ENCODE data around the gene KCNH2. TPM values are rescaled to one million over a fixed set of nuclear protein-coding genes. Genes with fewer than 3 reads are reported as not detected.

The KCNH2 gene
- total and polyA plus RNA-seq, 4 donors, result 0.43 to 2.0 (median 1.3) TPM

GRCh38 chr7:150994838-150995510 lies 16.9 kb upstream of the KCNH2 start:
- TF ChIP-seq CTCF (IDR thresholded peaks at IDR 0.05; ENCODE audit: control extremely low read depth, extremely low read depth), result no peak
- H3K9ac ChIP-seq (ENCODE audit: insufficient read depth in 1 of 2, low read length in 2 of 2), result no peak overlapping the region
- no peak for ATAC-seq (ENCODE audit: insufficient read depth, low FRiP score)
- peaks cover 0 to 2% (median 0%) of the 10 kb centered on the region in 4 donors for H3K36me3 ChIP-seq (ENCODE audit: control insufficient read depth in 4 of 4, insufficient read depth in 4 of 4, low read length in 4 of 4)
- no peaks in the 10 kb centered on the region for H3K27me3 ChIP-seq (ENCODE audit: control insufficient read depth in 3 of 3, insufficient read depth in 3 of 3, low read length in 2 of 3)
- DNase-seq, result no peak
- H3K4me1 ChIP-seq (ENCODE audit: control insufficient read depth in 5 of 5, insufficient read depth in 5 of 5, low read length in 5 of 5), result peaks cover 0 to 33% (median 10%) of the 10 kb centered on the region in 5 donors
- peak overlapping the region in 1 of 2 donors; percentile 39 for H3K27ac ChIP-seq (ENCODE audit: low read depth in 1 of 2, low read length in 1 of 2)
- 30 to 44% methylated on average over 19 of the region's 19 CpGs for WGBS, 2 donors
- peaks cover 0 to 9% (median 0%) of the 10 kb centered on the region in 4 donors for H3K9me3 ChIP-seq (ENCODE audit: control insufficient read depth in 4 of 4, insufficient read depth in 3 of 4, low read length in 3 of 4)
- H3K4me3 ChIP-seq, result peak overlapping the region; percentile 44

GRCh38 chr7:150994141-150994837 lies 16.2 kb upstream of the KCNH2 start:
- 15 to 27% methylated on average over 15 of the region's 15 CpGs for WGBS, 2 donors
- no peaks in the 10 kb centered on the region for H3K27me3 ChIP-seq (ENCODE audit: control insufficient read depth in 3 of 3, insufficient read depth in 3 of 3, low read length in 2 of 3)
- peaks cover 0 to 2% (median 0%) of the 10 kb centered on the region in 4 donors for H3K36me3 ChIP-seq (ENCODE audit: control insufficient read depth in 4 of 4, insufficient read depth in 4 of 4, low read length in 4 of 4)
- H3K9ac ChIP-seq (ENCODE audit: insufficient read depth in 1 of 2, low read length in 2 of 2), result no peak overlapping the region
- peaks cover 0 to 12% (median 0%) of the 10 kb centered on the region in 4 donors for H3K9me3 ChIP-seq (ENCODE audit: control insufficient read depth in 4 of 4, insufficient read depth in 3 of 4, low read length in 3 of 4)
- peak overlapping the region; percentile 44 for H3K4me3 ChIP-seq
- H3K4me1 ChIP-seq (ENCODE audit: control insufficient read depth in 5 of 5, insufficient read depth in 5 of 5, low read length in 5 of 5), result peaks cover 0 to 39% (median 10%) of the 10 kb centered on the region in 5 donors
- ATAC-seq (ENCODE audit: insufficient read depth, low FRiP score) (peak; percentile 14), DNase-seq (peak; percentile 92 to 97 (median 93))
- TF ChIP-seq CTCF (IDR thresholded peaks at IDR 0.05; ENCODE audit: control extremely low read depth, extremely low read depth), result no peak
- peak overlapping the region; percentile 45 to 78 for H3K27ac ChIP-seq (ENCODE audit: low read depth in 1 of 2, low read length in 1 of 2)

- Histone ChIP-seq H3K36me3 (ENCODE audit: control insufficient read depth in 4 of 4, insufficient read depth in 4 of 4, low read length in 4 of 4) (no peaks in the 10 kb centered on the region), H3K9ac (ENCODE audit: insufficient read depth in 1 of 2, low read length in 2 of 2) (no peak overlapping the region), H3K4me3 (peak overlapping the region; percentile 39), H3K27me3 (ENCODE audit: control insufficient read depth in 3 of 3, insufficient read depth in 3 of 3, low read length in 2 of 3) (no peaks in the 10 kb centered on the region), H3K4me1 (ENCODE audit: control insufficient read depth in 5 of 5, insufficient read depth in 5 of 5, low read length in 5 of 5) (peaks cover 0 to 47% (median 13%) of the 10 kb centered on the region in 5 donors), H3K27ac (ENCODE audit: low read depth in 1 of 2, low read length in 1 of 2) (peak overlapping the region; percentile 51 to 78), H3K9me3 (ENCODE audit: control insufficient read depth in 4 of 4, insufficient read depth in 3 of 4, low read length in 3 of 4) (peaks cover 0 to 12% (median 0%) of the 10 kb centered on the region in 4 donors)
- ATAC-seq (ENCODE audit: insufficient read depth, low FRiP score) (peak; percentile 5), DNase-seq (peak in 1 of 3 donors; percentile 58)
- 70 to 86% methylated on average over 14 of the region's 14 CpGs for WGBS, 2 donors
- TF ChIP-seq CTCF (IDR thresholded peaks at IDR 0.05; ENCODE audit: control extremely low read depth, extremely low read depth), result no peak
Observed at GRCh38 chr7:150993511-150993910, 15.4 kb upstream of the KCNH2 start.

Data from lung (tissue), 12 donors.